HepG2 (cell line): Measurements from ENCODE around the gene SERTAD2. TPM values are rescaled to one million over a fixed set of nuclear protein-coding genes. Genes with fewer than 3 reads are reported as not detected.

Experiments used
- HNRNPH1 ChIP-seq: fragments of 200-400 bp; formaldehyde crosslinking; optimal IDR thresholded peaks from 2 replicates; pipeline ENCODE3; 2017; ENCODE audit warnings: mild to moderate bottlenecking, low read depth, low read length
- MAF1 ChIP-seq: sonication (generic); formaldehyde crosslinking; IDR thresholded peaks from 2 replicates; pipeline ENCODE4 v1.5.0; 2020; ENCODE audit warnings: missing genetic modification reagents, borderline replicate concordance
- SMAD9 ChIP-seq: sonication (generic); formaldehyde crosslinking; IDR thresholded peaks from 2 replicates; pipeline ENCODE4 v1.5.1; 2020; ENCODE audit warnings: mild to moderate bottlenecking, missing genetic modification reagents
- XRCC5 ChIP-seq: fragments of 200-400 bp; formaldehyde crosslinking; optimal IDR thresholded peaks from 2 replicates; pipeline ENCODE3; 2017; ENCODE audit warnings: mild to moderate bottlenecking, low read length
- ZNF468 ChIP-seq: sonication (generic); formaldehyde crosslinking; IDR thresholded peaks from 2 replicates; pipeline ENCODE4 v1.8.0; 2022; ENCODE audit warnings: mild to moderate bottlenecking, moderate library complexity, missing genetic modification reagents
- polyA plus RNA-seq, 8 experiments: library from polyadenylated mRNA; depleted of rRNA in 3 of 8; stranded (reverse) in 7 of 8; unstranded in 1 of 8; fragments of >200 nt; fragmentation: Illumina TruSeq in 4 of 8; extraction: Trizol in 4 of 8; gene quantifications; 2 replicates each; pipeline versions ENCODE4 v1.2.1 to v1.2.3, GENCODE V29; 2011 to 2016; ENCODE audit warnings: low read depth in 4 of 8, missing spikeins in 1 of 8, mixed read lengths in 1 of 8; ENCODE audit not compliant: insufficient read depth in 1 of 8
- total RNA-seq, 5 experiments: library from RNA; depleted of rRNA; stranded (reverse); fragments of >200 nt; fragmentation: Illumina TruSeq; extraction: Trizol; gene quantifications; 2 replicates each; pipeline ENCODE4 v1.2.3, GENCODE V29; 2016; ENCODE audit warnings: low read depth in 1 of 5
- TF ChIP-seq, protein P1 (sequence below): sonication (generic); IDR thresholded peaks from 2 replicates; pipeline ENCODE4 v1.6.1; 2016; ENCODE audit warnings: low read depth, borderline replicate concordance
- TF ChIP-seq, protein P2 (sequence below): sonication (generic); formaldehyde crosslinking; IDR thresholded peaks from one replicate; pipeline ENCODE4 v1.5.1; 2020; ENCODE audit warnings: mild to moderate bottlenecking, missing genetic modification reagents; ENCODE audit errors: not compliant biosample characterization
- TF ChIP-seq, protein P3 (sequence below): sonication (generic); formaldehyde crosslinking; conservative IDR thresholded peaks from 2 replicates; pipeline ENCODE4 v1.4.0; 2020; ENCODE audit warnings: mild to moderate bottlenecking, missing genetic modification reagents, moderate library complexity
- TF ChIP-seq, protein P4 (sequence below): sonication (generic); formaldehyde crosslinking; IDR thresholded peaks from 2 replicates; pipeline ENCODE4 v1.9.0; 2021; ENCODE audit warnings: mild to moderate bottlenecking, missing genetic modification reagents

Gene SERTAD2
- total and polyA plus RNA-seq, 2 of the 13 experiments (the other 11 are each of a cell fraction or from before 2014, with no cell fraction given): 6.7 to 22.6 TPM

DNA sequence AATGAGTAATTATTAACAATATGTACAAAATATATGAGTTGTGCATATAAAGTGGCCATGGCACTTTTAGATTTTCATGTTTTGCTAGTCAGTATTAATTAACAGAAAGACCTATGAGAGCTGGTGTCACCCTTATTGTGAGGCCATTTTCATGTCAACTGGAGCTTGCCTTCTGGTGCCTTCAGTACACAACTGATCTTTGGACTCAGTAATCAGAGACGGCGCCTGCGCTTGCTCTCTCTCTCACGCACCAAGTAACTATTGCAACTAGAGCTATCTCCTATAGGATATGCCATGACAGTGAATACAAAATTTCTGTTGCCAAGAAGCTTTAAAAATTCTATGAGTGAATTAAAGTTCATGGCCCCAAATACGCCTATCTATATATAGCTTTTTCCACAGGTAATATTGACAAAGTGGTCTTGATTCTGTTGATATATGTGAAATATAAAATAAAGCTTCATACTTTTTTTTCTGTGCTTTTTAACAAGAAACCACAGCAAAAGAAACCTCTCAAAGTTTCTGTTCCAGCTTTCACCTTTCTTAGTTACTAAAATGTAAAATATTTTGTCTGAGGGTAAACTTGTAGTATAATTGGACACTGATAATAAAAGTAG, 2.9 kb downstream of the SERTAD2 start (continued):
- TF ChIP-seq XRCC5 (peak; percentile 53), ZNF468 (CRISPR knock-in tag) (no peak), HNRNPH1 (no peak), MAF1 (CRISPR knock-in tag) (no peak), SMAD9 (CRISPR knock-in tag) (no peak)
- TF ChIP-seq, protein P1, sequence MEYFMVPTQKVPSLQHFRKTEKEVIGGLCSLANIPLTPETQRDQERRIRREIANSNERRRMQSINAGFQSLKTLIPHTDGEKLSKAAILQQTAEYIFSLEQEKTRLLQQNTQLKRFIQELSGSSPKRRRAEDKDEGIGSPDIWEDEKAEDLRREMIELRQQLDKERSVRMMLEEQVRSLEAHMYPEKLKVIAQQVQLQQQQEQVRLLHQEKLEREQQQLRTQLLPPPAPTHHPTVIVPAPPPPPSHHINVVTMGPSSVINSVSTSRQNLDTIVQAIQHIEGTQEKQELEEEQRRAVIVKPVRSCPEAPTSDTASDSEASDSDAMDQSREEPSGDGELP: 0 out of 2 replicates have a peak, but pooled peaks have one; percentile 17
- TF ChIP-seq, protein P2, sequence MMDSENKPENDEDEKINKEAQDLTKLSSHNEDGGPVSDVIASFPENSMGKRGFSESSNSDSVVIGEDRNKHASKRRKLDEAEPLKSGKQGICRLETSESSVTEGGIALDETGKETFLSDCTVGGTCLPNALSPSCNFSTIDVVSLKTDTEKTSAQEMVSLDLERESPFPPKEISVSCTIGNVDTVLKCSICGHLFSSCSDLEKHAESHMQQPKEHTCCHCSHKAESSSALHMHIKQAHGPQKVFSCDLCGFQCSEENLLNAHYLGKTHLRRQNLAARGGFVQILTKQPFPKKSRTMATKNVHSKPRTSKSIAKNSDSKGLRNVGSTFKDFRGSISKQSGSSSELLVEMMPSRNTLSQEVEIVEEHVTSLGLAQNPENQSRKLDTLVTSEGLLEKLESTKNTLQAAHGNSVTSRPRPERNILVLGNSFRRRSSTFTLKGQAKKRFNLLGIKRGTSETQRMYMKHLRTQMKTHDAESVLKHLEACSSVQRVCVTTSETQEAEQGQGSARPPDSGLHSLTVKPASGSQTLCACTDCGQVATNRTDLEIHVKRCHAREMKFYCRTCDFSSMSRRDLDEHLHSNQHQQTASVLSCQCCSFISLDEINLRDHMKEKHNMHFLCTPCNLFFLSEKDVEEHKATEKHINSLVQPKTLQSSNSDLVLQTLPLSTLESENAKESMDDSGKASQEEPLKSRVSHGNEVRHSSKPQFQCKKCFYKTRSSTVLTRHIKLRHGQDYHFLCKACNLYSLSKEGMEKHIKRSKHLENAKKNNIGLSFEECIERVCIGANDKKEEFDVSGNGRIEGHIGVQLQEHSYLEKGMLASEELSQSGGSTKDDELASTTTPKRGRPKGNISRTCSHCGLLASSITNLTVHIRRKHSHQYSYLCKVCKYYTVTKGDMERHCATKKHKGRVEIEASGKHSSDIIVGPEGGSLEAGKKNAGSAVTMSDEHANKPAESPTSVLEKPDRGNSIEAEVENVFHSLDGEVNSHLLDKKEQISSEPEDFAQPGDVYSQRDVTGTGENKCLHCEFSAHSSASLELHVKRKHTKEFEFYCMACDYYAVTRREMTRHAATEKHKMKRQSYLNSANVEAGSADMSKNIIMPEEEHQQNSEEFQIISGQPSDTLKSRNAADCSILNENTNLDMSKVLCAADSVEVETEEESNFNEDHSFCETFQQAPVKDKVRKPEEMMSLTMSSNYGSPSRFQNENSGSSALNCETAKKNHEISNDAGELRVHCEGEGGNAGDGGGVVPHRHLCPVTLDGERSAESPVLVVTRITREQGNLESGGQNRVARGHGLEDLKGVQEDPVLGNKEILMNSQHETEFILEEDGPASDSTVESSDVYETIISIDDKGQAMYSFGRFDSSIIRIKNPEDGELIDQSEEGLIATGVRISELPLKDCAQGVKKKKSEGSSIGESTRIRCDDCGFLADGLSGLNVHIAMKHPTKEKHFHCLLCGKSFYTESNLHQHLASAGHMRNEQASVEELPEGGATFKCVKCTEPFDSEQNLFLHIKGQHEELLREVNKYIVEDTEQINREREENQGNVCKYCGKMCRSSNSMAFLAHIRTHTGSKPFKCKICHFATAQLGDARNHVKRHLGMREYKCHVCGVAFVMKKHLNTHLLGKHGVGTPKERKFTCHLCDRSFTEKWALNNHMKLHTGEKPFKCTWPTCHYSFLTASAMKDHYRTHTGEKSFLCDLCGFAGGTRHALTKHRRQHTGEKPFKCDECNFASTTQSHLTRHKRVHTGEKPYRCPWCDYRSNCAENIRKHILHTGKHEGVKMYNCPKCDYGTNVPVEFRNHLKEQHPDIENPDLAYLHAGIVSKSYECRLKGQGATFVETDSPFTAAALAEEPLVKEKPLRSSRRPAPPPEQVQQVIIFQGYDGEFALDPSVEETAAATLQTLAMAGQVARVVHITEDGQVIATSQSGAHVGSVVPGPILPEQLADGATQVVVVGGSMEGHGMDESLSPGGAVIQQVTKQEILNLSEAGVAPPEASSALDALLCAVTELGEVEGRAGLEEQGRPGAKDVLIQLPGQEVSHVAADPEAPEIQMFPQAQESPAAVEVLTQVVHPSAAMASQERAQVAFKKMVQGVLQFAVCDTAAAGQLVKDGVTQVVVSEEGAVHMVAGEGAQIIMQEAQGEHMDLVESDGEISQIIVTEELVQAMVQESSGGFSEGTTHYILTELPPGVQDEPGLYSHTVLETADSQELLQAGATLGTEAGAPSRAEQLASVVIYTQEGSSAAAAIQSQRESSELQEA: no peak
- TF ChIP-seq, protein P3, sequence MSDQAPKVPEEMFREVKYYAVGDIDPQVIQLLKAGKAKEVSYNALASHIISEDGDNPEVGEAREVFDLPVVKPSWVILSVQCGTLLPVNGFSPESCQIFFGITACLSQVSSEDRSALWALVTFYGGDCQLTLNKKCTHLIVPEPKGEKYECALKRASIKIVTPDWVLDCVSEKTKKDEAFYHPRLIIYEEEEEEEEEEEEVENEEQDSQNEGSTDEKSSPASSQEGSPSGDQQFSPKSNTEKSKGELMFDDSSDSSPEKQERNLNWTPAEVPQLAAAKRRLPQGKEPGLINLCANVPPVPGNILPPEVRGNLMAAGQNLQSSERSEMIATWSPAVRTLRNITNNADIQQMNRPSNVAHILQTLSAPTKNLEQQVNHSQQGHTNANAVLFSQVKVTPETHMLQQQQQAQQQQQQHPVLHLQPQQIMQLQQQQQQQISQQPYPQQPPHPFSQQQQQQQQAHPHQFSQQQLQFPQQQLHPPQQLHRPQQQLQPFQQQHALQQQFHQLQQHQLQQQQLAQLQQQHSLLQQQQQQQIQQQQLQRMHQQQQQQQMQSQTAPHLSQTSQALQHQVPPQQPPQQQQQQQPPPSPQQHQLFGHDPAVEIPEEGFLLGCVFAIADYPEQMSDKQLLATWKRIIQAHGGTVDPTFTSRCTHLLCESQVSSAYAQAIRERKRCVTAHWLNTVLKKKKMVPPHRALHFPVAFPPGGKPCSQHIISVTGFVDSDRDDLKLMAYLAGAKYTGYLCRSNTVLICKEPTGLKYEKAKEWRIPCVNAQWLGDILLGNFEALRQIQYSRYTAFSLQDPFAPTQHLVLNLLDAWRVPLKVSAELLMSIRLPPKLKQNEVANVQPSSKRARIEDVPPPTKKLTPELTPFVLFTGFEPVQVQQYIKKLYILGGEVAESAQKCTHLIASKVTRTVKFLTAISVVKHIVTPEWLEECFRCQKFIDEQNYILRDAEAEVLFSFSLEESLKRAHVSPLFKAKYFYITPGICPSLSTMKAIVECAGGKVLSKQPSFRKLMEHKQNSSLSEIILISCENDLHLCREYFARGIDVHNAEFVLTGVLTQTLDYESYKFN (CRISPR knock-in tag): peak; percentile 74
- TF ChIP-seq, protein P4, sequence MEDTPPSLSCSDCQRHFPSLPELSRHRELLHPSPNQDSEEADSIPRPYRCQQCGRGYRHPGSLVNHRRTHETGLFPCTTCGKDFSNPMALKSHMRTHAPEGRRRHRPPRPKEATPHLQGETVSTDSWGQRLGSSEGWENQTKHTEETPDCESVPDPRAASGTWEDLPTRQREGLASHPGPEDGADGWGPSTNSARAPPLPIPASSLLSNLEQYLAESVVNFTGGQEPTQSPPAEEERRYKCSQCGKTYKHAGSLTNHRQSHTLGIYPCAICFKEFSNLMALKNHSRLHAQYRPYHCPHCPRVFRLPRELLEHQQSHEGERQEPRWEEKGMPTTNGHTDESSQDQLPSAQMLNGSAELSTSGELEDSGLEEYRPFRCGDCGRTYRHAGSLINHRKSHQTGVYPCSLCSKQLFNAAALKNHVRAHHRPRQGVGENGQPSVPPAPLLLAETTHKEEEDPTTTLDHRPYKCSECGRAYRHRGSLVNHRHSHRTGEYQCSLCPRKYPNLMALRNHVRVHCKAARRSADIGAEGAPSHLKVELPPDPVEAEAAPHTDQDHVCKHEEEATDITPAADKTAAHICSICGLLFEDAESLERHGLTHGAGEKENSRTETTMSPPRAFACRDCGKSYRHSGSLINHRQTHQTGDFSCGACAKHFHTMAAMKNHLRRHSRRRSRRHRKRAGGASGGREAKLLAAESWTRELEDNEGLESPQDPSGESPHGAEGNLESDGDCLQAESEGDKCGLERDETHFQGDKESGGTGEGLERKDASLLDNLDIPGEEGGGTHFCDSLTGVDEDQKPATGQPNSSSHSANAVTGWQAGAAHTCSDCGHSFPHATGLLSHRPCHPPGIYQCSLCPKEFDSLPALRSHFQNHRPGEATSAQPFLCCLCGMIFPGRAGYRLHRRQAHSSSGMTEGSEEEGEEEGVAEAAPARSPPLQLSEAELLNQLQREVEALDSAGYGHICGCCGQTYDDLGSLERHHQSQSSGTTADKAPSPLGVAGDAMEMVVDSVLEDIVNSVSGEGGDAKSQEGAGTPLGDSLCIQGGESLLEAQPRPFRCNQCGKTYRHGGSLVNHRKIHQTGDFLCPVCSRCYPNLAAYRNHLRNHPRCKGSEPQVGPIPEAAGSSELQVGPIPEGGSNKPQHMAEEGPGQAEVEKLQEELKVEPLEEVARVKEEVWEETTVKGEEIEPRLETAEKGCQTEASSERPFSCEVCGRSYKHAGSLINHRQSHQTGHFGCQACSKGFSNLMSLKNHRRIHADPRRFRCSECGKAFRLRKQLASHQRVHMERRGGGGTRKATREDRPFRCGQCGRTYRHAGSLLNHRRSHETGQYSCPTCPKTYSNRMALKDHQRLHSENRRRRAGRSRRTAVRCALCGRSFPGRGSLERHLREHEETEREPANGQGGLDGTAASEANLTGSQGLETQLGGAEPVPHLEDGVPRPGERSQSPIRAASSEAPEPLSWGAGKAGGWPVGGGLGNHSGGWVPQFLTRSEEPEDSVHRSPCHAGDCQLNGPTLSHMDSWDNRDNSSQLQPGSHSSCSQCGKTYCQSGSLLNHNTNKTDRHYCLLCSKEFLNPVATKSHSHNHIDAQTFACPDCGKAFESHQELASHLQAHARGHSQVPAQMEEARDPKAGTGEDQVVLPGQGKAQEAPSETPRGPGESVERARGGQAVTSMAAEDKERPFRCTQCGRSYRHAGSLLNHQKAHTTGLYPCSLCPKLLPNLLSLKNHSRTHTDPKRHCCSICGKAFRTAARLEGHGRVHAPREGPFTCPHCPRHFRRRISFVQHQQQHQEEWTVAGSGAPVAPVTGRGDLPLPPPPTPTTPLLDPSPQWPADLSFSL: peak; percentile 88
